Measurements from ENCODE around the gene DNM3. TPM values are rescaled to one million over a fixed set of nuclear protein-coding genes. Genes with fewer than 3 reads are reported as not detected.

The DNM3 gene
- total RNA-seq, 1 donor from 2014 or later: 15.4 TPM

DNA sequence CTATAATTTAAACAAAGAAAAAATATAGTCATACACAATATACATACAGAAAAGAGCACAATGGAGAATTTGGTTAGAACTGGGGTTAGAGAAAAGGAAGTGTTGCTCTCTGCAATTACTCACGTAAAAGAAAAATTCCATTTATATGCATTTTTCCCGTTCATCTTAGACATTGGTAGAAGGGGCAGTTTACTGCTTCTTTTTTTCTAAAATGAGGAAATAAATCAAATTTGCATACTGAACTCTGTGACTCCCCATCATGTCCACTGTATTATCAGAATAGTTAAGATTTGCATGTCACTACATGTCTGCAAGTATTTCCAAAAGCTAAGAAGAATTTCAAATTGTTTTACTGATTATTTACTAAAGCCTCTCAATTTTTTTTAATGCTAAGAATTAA, 535.1 kb downstream of the DNM3 start:
- TF ChIP-seq, protein P1, sequence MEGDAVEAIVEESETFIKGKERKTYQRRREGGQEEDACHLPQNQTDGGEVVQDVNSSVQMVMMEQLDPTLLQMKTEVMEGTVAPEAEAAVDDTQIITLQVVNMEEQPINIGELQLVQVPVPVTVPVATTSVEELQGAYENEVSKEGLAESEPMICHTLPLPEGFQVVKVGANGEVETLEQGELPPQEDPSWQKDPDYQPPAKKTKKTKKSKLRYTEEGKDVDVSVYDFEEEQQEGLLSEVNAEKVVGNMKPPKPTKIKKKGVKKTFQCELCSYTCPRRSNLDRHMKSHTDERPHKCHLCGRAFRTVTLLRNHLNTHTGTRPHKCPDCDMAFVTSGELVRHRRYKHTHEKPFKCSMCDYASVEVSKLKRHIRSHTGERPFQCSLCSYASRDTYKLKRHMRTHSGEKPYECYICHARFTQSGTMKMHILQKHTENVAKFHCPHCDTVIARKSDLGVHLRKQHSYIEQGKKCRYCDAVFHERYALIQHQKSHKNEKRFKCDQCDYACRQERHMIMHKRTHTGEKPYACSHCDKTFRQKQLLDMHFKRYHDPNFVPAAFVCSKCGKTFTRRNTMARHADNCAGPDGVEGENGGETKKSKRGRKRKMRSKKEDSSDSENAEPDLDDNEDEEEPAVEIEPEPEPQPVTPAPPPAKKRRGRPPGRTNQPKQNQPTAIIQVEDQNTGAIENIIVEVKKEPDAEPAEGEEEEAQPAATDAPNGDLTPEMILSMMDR (IDR thresholded peaks at IDR 0.05): no peak
- no peak for ATAC-seq

DNA sequence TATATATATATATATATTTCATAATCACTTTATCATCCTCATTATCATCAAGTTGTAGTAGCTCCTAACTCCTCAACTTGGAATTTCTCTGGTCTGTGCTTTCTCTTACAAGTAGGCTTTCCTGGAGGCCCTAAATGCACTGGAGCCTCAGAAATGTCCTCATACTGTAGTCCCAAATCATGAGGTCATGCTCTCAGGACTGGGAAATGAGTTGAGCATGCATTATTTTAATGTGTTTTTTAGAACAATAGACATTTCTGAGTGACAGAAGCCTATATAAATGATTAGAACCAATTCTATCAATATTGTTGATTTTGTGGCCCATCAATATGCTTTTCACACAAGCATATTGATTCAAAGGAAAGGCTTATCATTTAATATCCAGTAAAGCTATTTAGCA, 536.3 kb downstream of the DNM3 start:
- Histone ChIP-seq H3K9me3 (no peaks in the 10 kb centered on the region), H3K4me1 (peaks cover 4% of the 10 kb centered on the region), H3K27ac (no peak overlapping the region), H3K36me3 (no peaks in the 10 kb centered on the region), H3K27me3 (no peaks in the 10 kb centered on the region), H3K4me3 (no peak overlapping the region)
- intact Hi-C loops (cut with DNase I): no loop called here
- ATAC-seq: no peak
- TF ChIP-seq, protein P1 (IDR thresholded peaks at IDR 0.05): no peak
- no peak for DNase-seq

More for the DNA sequence above, 535.1 kb downstream of the DNM3 start:
- no peaks in the 10 kb centered on the region for H3K9me3 ChIP-seq
- no peak overlapping the region for H3K4me3 ChIP-seq
- H3K4me1 ChIP-seq: peaks cover 4% of the 10 kb centered on the region
- no peak for DNase-seq
- H3K27me3 ChIP-seq: no peaks in the 10 kb centered on the region
- intact Hi-C loops (cut with DNase I): no loop called here
- H3K36me3 ChIP-seq: no peaks in the 10 kb centered on the region
- H3K27ac ChIP-seq: no peak overlapping the region

DNA sequence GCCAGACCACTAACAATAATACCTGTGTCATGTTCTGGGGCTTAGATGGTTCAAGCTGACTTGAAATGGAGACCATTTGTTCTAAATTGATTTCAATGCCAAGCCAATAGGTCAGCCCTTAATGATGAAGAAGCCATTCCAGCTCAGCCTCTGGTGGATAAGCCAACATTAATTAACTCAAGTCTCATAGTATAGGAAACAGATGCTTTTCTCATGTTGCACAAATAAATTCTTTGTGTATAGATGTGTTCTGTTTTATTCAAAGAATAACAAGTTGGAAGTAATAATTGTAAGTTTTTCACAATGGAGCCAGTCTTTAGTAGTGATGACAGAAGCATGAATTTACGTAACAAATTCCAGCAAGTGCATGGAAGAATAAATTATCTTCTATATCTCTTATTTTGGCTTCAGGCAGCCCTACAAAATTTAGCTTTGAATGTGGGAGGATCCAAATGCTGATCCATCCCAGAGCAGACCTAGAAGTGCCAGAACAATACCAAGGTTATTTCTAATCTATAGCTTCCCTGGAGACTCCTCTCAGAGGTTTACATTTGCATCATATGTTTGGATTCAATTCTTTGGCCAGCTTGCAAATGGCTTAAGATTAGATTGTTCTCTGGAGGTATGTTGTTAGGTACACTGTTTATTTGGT, 536.9 kb downstream of the DNM3 start:
- Histone ChIP-seq H3K27me3 (no peaks in the 10 kb centered on the region), H3K4me3 (no peak overlapping the region), H3K4me1 (peaks cover 4% of the 10 kb centered on the region), H3K9me3 (no peaks in the 10 kb centered on the region), H3K36me3 (no peaks in the 10 kb centered on the region), H3K27ac (no peak overlapping the region)
- DNase-seq (no peak), ATAC-seq (no peak)
- intact Hi-C loops (cut with DNase I): no loop called here
- TF ChIP-seq, protein P1 (IDR thresholded peaks at IDR 0.05): no peak

DNA sequence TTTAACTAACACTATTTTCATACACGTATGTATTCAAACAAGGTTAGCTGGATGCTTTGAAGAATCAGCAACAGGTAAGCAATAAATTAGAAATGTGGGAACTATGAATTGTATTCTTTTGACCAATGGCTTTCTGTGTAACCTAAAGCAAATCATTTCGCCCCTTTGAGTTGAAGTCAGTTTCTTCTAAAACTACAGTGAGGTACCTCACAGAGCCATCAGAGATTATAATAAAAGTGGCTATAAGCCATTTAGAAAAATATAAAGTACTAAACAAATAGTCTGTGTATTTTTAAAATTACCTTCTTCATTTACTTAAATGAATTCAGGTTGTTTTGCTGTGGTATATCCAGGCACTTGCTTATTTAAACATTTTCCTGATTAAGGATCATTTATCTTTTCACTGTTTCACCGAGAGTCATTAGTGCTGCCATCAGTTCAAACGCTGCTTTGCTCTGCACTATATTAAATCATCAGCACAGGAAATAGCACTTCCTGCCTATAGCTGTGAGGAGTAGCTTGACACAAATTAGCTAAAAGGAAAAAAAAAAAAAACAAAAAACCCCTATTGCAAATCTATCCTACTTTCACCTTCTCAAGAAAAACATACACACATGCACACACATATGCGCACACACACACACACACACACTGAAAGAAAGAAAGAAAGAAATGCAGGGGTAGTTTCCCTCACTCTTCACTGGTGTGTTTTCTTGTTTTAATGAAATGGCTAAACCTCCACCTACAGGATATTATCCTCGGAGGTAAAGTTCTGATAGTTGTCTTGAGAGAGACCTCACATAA, 539.3 kb downstream of the DNM3 start:
- Histone ChIP-seq H3K36me3 (no peaks in the 10 kb centered on the region), H3K9me3 (no peaks in the 10 kb centered on the region), H3K27me3 (no peaks in the 10 kb centered on the region), H3K4me3 (no peak overlapping the region), H3K4me1 (peaks cover 4% of the 10 kb centered on the region), H3K27ac (no peak overlapping the region)
- intact Hi-C loops (cut with DNase I): no loop called here
- ATAC-seq (no peak), DNase-seq (no peak)
- TF ChIP-seq, protein P1 (IDR thresholded peaks at IDR 0.05): no peak

- Histone ChIP-seq H3K36me3 (no peaks in the 10 kb centered on the region), H3K27me3 (no peaks in the 10 kb centered on the region), H3K27ac (no peak overlapping the region), H3K4me3 (no peak overlapping the region), H3K4me1 (peaks cover 4% of the 10 kb centered on the region), H3K9me3 (no peaks in the 10 kb centered on the region)
- ATAC-seq (no peak), DNase-seq (no peak)
- TF ChIP-seq, protein P1 (IDR thresholded peaks at IDR 0.05): no peak
- intact Hi-C loops (cut with DNase I): no loop called here
Observed at GRCh38 chr1:172381946-172382345, 540.6 kb downstream of the DNM3 start.

Data from upper lobe of right lung (tissue), 1 donor.